Gastroesophageal sphincter (tissue), 4 donors: Measurements from ENCODE around the gene MSRB1. TPM values are rescaled to one million over a fixed set of nuclear protein-coding genes. Genes with fewer than 3 reads are reported as not detected.

Experiments
- ATAC-seq: fragments of 150-250 bp; one replicate; pipeline ENCODE4 v1.9.1; 2016; ENCODE audit warnings: mild to moderate bottlenecking, moderate library complexity
- H3K27ac ChIP-seq, 4 donors: fragments of 200-600 bp; sonication (generic) in 3 of 4; 1 replicate in 3 of 4; 2 replicates in 1 of 4; pipeline ENCODE4 v1.5.1; 2016 to 2019
- H3K27me3 ChIP-seq: fragments of 200-600 bp; sonication (generic); one replicate; pipeline ENCODE4 v1.5.1; 2019
- H3K36me3 ChIP-seq, 2 donors: fragments of 200-600 bp; sonication (generic); one replicate each; pipeline ENCODE4 v1.5.1; 2019; ENCODE audit warnings: control low read depth in 1 of 2
- H3K4me1 ChIP-seq, 3 donors: fragments of 200-600 bp; sonication (generic); 1 replicate in 2 of 3; 2 replicates in 1 of 3; pipeline ENCODE4 v1.5.1; 2016 to 2019; ENCODE audit warnings: control low read depth in 2 of 3
- H3K4me3 ChIP-seq, 2 donors: fragments of 200-600 bp; sonication (generic); one replicate each; pipeline ENCODE4 v1.5.1; 2019; ENCODE audit warnings: mild to moderate bottlenecking in 1 of 2, moderate library complexity in 1 of 2
- H3K9me3 ChIP-seq, 3 donors: fragments of 200-600 bp; sonication (generic); one replicate each; pipeline ENCODE4 v1.5.1; 2017 to 2019; ENCODE audit warnings: control low read depth in 2 of 3
- CTCF ChIP-seq, 4 experiments: fragments of 200-600 bp in 2 of 4; fragments of 450-650 bp in 2 of 4; sonication (generic) in 1 of 4; IDR thresholded peaks; one replicate each; pipeline ENCODE4 v1.5.1; 2017 to 2019; ENCODE audit warnings: antibody characterized with exemption in 4 of 4, mild to moderate bottlenecking in 2 of 4, moderate library complexity in 2 of 4
- EP300 ChIP-seq: sonication (generic); formaldehyde crosslinking; IDR thresholded peaks from one replicate; pipeline ENCODE4 v1.6.1; 2017; ENCODE audit warnings: antibody characterized with exemption, mild to moderate bottlenecking
- POLR2A ChIP-seq, 2 donors: fragments of 450-650 bp; IDR thresholded peaks; one replicate each; pipeline ENCODE4 v1.6.1; 2017; ENCODE audit warnings: antibody characterized with exemption in 2 of 2, mild to moderate bottlenecking in 2 of 2, moderate library complexity in 1 of 2
- POLR2AphosphoS5 ChIP-seq: sonication (generic); formaldehyde crosslinking; IDR thresholded peaks from one replicate; pipeline ENCODE4 v1.6.1; 2017; ENCODE audit warnings: antibody characterized with exemption
- WGBS, 2 donors: methylation state at CpG; one replicate each; pipeline ENCODE4 v1.1.5; 2018; ENCODE audit warnings: low coverage in 1 of 2; 5-methylcytosine and 5-hydroxymethylcytosine counted together
- total RNA-seq, 4 donors: library from RNA; depleted of rRNA; stranded (reverse); fragments of >200 nt; gene quantifications; one replicate each; pipeline ENCODE4 v1.1.0, GENCODE V29; 2016

MSRB1 gene, protein sequence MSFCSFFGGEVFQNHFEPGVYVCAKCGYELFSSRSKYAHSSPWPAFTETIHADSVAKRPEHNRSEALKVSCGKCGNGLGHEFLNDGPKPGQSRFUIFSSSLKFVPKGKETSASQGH
- 10 to 100 TPM; 23.8 to 53.7 (median 44.8) TPM for total RNA-seq

DNA sequence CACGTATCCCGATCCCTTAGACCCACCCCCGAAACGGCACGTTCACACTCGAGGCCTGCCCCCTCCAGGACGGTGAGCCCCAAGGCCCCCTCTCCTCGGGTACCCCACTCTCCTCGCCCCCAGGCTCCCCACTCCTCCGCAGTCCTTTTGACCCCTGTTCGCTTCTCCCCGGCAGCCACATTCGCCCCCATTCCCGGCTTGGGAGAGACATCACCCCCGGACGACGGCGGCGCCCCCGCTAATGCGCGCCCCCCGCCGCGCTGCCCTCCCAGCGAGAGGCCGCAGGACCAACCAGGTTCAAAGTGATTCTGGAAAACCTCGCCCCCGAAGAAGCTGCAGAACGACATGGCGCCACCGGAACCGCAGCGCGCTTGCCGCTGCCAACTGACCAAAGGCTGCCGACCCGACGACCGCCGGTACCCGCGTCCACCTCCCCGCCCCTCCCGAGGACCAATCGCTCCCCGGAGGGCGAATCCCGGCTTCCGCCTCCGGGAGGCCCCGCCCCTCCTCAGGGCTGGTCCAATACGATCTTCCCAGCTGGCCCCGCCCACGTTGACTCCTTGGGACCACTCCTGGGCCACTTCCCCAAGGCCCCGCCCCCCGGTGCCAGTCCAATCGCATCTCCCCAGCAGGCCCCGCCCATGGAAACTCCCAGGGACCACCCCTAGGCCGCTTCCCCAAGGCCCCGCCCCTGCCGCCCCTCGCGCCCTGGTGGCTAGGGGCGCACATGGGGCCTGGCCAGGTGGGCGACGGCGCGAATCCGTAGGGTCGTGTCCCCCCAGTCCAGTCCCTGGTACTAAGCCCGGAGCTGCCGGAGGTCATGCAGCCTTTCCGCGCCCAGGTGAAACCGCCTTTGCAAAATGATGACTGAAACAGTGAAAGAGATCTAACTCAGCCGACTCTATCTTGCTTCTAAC, at the start of gene MSRB1:
TSS of gene MSRB1 (minus strand) at position 390 of the 917 bp plus-strand sequence. CDS start at position 347, 43 bp downstream.
- H3K4me3 ChIP-seq, result peak within 1 kb of the TSS; percentile 87 to 92
- H3K27ac ChIP-seq, result peak within 1 kb of the TSS; percentile 92 to 96 (median 96)
- peak; percentile 97 for ATAC-seq
- no peaks in the 10 kb centered on the region for H3K27me3 ChIP-seq
- peaks cover 0 to 33% of the 10 kb centered on the region in 2 donors for H3K36me3 ChIP-seq
- WGBS, 2 donors, result 5 to 10% methylated on average over 5 to 6 of the region's 77 CpGs
- peaks cover 2 to 34% (median 11%) of the 10 kb centered on the region in 3 donors for H3K4me1 ChIP-seq
- TF ChIP-seq EP300, result no peak
- peak in 1 of 4 experiments; percentile 17 for TF ChIP-seq CTCF (IDR thresholded peaks at IDR 0.05)
- peak; percentile 99 for TF ChIP-seq POLR2AphosphoS5
- peak; percentile 96 to 97 for TF ChIP-seq POLR2A (IDR thresholded peaks at IDR 0.05)
- H3K9me3 ChIP-seq, result no peaks in the 10 kb centered on the region

DNA sequence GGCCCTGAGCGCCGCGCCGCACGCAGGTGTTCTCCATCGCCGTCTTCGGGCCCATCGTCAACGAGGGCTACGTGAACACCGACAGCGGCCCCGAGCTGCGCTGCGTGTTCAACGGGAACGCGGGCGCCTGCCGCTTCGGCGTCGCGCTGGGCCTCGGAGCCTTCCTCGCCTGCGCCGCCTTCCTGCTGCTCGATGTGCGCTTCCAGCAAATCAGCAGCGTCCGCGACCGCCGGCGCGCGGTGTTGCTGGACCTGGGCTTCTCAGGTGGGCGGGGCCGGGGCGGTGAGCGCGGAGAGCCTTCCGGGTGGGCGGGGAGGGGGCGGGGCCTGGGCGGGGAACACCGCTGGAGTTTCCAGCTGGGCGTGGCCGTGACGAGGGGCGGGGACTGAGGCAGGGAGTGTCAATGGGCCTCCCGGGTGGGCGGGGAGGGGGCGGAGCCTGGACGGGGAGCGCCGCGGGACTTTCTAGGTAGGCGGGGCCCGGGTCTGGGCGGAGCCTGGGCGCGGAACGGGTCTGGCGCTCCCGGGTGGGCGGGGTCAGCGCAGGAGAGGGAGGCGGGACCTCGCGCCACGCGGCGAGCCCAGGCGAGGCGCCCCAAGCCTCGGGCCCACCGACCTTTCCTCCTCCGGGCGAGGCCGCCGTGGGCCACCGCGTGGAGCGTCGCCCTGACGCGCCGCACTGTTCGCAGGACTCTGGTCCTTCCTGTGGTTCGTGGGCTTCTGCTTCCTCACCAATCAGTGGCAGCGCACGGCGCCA, 49.1 kb upstream of the MSRB1 start:
- H3K4me1 ChIP-seq, result peaks cover 0 to 43% (median 25%) of the 10 kb centered on the region in 3 donors
- peak overlapping the region; percentile 5 to 49 for H3K4me3 ChIP-seq
- peak; percentile 81 for ATAC-seq
- TF ChIP-seq CTCF (IDR thresholded peaks at IDR 0.05), result no peak
- no peak for TF ChIP-seq EP300
- no peak for TF ChIP-seq POLR2A (IDR thresholded peaks at IDR 0.05)
- no peak for TF ChIP-seq POLR2AphosphoS5
- no peaks in the 10 kb centered on the region for H3K9me3 ChIP-seq
- peaks cover 0 to 12% of the 10 kb centered on the region in 2 donors for H3K36me3 ChIP-seq
- H3K27me3 ChIP-seq, result peaks cover 52% of the 10 kb centered on the region
- 0% methylated on average over 3 of the region's 96 CpGs; no CpG with 5 or more reads in 1 of the 2 donors for WGBS, 2 donors
- H3K27ac ChIP-seq, result peak overlapping the region in 2 of 4 donors; percentile 30 to 40

- peak overlapping the region in 2 of 4 donors; percentile 30 to 40 for H3K27ac ChIP-seq
These were observed 48.6 kb upstream of the MSRB1 start for GRCh38 chr16:1991588-1991947.

GRCh38 chr16:1991135-1991551, 48.1 kb upstream of the MSRB1 start:
- Histone ChIP-seq H3K4me1 (peaks cover 0 to 37% (median 21%) of the 10 kb centered on the region in 3 donors), H3K9me3 (no peaks in the 10 kb centered on the region), H3K4me3 (peak overlapping the region in 1 of 2 donors; percentile 49), H3K36me3 (peaks cover 0 to 14% of the 10 kb centered on the region in 2 donors), H3K27ac (no peak overlapping the region), H3K27me3 (peaks cover 52% of the 10 kb centered on the region)
- WGBS, 2 donors, result 8% methylated on average over 4 of the region's 18 CpGs; no CpG with 5 or more reads in 1 of the 2 donors
- TF ChIP-seq POLR2A (IDR thresholded peaks at IDR 0.05) (no peak), CTCF (IDR thresholded peaks at IDR 0.05) (no peak), EP300 (no peak), POLR2AphosphoS5 (no peak)
- no peak for ATAC-seq

More at GRCh38 chr16:1991588-1991947, 48.6 kb upstream of the MSRB1 start:
- peaks cover 0 to 38% (median 21%) of the 10 kb centered on the region in 3 donors for H3K4me1 ChIP-seq
- peaks cover 0 to 12% of the 10 kb centered on the region in 2 donors for H3K36me3 ChIP-seq
- no peak for TF ChIP-seq CTCF (IDR thresholded peaks at IDR 0.05)
- no peak for TF ChIP-seq POLR2AphosphoS5
- no peak for TF ChIP-seq EP300
- TF ChIP-seq POLR2A (IDR thresholded peaks at IDR 0.05), result no peak
- no peak for ATAC-seq
- 14% methylated on average over 19 of the region's 22 CpGs; no CpG with 5 or more reads in 1 of the 2 donors for WGBS, 2 donors
- H3K27me3 ChIP-seq, result peaks cover 52% of the 10 kb centered on the region
- H3K9me3 ChIP-seq, result no peaks in the 10 kb centered on the region
- peak overlapping the region; percentile 5 to 49 for H3K4me3 ChIP-seq
